CD4-positive, alpha-beta T cell treated with Interleukin-6 at 100 ng/mL for 8 hours (primary cell): ENCODE results near the gene NACC2.

ENCODE experiments used
- DNase-seq: peaks from one replicate; pipeline ENCODE4 v3.0.0-alpha.2; 2020; ENCODE audit warnings: mixed read lengths, low spot score

The NACC2 gene

DNA sequence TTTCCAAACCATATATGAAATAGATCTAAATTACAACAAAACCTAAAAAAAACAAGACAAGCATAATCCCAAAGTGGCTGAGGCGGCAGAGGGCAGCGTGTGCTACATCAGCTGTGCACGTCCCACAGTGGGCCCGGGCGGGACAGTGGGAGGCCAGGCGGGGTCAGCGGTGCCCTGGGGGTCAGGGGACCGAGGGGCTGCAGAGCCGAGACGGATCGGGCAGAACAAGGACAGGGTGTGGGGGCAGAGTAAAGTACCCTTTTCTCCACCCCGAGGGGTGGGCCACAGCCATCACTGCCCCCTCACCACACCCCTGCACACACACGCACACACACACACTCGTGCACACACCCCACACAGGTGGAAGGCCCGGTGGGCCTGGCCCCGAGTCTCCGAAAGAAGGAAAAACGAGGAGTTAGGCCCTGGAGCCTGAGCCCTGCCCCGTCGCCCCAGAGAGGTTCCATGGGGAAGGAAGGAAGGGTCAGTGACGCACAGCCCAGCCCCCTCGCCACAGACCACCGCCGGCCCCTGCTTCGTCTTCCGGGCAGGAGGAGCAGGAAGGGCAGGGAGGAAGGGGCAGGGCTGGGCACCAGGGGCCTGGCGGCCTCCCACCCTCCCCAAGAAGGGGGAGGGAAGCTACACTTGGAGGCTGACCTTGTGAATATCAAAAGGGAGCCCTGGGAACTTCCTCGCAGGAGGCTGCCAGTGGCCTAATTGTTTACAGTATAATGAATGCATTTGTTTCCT is 84.3 kb downstream of the NACC2 start:
- DNase-seq, result no peak

DNA sequence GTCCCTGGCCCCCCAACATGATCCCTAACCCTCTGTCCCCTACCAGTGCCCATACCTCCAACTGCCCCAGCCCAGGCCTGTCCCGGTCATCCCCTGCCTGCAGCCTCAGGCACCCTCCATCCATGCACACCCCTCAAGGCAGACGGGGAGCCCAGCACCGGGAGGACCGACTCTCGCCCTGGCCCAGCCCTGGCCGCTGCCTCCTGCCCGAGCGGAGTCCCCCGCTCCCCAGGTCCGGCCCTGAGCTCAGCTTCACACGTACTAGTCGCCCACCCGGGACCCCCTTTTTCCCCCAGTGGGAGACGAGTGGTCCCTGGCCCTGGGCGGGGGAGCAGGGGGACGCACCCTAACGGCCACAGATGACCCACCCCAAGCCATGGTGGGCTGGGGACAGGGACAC is 84.9 kb downstream of the NACC2 start:
- DNase-seq, result no peak

DNA sequence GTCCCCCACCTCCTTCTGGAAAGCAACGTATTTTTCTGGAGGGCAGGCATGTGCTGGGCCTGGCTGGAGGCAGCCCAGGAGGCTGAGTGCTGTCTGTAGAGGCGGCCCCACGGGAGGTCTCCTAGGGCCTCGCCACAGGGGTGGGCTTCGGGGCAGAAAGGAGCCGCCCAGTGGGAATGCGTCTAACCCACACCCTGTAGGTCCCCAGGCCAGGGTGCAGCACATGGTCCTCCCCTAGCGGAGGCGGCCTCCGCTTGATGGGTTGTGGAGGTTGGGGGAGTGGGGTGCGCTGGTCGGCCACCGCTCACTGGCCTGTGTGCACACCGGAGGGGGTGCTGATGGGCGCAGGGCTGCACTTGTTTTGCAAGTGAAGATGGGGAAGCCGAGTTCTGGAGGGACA is 85.6 kb downstream of the NACC2 start:
- no peak for DNase-seq

DNA sequence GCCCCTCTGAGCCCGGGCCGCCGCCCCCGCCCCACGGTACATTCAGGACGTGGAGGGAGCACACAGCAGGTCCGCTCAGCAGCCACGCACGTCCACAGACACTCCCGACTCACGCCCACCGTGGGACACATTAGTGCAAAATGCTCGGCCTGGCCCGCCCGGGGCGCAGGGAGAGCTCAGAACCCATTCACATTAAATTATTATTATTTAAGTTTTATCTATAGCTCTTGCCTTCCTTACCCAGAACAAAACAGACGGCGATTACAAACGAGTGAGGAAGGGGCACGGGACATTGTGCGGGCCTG is 86.4 kb downstream of the NACC2 start:
- DNase-seq, result no peak

DNA sequence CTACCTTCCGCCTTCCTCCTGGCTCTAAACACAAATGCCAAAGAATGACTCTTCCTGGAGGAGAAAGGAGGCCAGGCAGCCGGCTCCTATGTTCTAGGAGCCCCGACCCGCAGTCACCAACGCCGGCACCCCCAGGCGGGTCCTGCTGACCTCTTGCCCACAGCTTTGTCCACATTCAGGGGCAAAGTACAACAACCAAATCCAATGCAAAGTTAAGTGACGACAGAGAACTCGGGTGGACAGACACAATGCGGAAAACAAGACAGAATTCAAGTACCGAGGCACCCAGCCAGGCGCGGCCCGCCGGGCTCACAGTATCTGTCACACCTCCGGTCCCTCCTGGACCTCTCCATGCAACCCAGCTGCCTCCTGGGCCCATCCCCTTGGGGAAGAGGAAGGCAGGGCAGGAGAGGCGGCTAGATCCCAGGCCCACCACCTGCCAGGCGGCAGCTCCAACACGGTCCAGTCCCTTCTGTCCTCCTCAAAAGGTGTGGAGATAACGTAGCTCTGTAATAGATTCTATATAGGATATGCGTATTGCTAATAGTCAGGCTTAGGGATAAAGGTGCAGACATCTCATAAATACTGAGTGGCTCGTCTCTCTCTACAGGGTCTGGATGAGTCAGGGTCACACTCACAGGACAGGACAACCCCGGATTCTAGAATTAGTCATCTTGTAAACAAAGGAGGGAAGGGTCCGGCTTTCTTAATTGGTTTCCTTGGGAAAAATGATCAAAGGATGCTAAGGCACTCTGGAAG is 87.0 kb downstream of the NACC2 start:
- DNase-seq, result no peak

DNA sequence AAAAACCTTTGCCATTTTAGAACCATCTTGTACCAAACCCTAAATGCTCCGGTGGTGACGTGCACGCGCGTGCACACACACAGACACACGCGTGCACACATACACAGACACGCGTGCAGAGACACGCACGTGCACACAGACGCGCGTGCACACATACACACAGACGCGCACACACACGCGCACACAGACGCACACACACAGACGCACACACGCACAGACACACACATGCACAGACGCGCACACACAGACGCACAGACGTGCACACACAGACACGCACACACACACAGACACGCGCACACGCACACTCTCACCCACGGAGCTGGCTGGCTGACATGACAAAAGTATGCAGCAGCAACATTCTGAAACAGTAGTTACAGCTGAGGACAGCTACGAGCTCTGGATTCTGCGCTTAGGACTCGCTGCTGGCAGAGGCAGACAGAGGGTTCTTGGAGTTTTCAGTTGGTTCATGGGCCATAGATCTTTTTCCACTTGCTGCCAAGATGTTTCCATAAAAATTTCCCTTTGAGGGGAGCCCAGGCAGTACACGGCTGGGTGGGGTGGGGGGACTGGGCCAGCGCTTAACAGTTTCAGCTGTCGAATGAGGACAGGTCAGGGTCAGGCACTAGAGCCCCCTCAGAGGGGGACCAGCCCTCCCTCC is 87.7 kb downstream of the NACC2 start:
- no peak for DNase-seq

DNA sequence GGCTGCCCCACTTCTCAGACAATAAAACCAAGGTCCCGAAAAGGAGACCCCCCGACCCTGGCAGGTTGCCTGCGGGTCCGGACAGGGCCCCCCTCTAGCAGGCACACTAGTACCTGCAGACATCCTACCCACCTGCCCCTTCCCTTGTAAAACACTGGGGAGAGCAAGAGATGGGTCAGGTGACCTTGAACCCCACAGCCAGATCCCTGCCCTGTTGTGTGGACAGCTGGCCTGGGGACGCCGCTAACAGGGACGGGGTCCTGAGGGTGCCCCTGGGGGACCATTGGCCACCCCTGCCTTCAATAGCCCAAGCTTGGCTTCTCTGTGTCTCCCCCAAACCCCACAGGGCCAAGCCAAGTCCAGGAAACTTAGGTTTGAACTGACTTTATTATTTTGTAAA is 88.9 kb downstream of the NACC2 start:
- DNase-seq, result no peak

DNA sequence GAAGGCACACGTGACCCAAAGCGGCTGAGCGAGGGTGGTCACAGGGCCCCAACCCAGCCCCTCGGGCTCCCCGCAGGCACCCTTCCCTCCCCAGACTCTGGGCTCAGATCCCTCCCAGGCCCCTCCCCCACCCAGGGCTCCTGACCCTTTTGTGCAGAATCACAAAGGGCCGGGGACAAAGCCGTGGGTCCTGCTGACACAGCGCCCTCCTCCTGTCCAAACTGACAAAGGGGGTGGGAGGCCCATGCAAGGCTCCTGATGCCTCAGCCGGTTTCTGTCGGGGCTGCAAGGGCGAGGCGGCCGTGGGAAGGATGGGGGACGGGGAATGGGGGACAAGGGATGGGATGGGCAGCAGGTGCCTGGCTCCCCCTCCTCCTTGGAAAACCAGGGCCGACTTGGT is 90.4 kb downstream of the NACC2 start:
- DNase-seq, result no peak

DNA sequence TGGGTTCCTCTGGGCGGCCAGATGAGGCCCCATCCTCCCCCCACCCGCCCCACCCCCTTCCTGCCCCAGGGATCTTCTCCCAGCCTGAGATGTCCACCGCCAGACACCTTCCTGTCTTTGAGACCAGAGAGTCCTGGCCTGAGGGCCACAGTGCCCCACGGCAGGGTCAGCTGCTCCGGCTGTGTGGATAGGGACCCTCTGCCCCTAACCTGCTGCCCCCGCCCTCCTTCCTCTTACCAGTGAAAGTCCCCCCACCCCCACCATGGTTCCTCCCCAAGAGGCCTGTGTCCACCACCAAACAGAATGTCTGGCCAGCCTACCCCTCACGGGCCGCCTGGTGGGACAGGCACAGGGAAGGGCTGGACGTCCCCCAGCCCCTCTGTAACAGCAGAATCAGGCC is 90.9 kb downstream of the NACC2 start:
- no peak for DNase-seq

DNA sequence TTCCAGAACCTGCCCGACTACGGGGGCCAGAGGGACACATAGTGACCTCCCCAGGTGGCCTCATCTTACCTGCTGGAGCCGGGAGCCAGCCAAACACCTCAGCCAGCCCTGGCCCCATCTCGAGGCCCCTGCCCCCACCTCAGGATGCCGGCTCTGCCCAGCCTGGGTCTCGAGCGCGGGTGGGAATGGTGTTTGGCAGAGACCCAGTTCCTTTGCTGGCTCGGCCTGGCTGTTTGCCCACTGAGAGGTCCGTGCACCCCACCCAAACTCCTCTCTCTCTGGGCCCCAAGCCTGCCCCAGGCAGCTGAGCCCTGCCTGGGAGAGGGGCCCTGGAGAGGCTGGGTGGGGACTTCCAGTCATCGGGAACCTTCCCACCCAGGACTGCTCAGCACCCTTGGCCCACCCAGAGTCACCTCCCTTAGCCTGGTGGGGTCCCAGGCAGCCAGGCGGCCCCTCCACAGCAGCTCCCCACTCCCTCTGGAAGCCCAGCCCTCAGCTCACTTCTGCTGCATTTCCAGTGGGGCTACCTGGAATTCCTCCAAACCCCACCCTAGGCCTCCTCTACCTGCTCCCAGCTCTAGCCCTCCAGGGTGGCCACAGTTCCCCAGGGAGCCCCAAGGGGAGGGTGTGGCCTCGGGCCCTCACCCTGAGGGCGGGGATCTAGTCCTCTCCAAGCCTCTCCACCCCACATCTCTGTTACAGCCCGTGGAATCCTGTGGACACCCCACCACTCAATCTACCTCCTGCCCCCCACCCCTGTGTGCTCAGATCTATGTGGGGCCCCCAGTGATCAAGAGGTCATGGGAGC is 91.5 kb downstream of the NACC2 start:
- no peak for DNase-seq

DNA sequence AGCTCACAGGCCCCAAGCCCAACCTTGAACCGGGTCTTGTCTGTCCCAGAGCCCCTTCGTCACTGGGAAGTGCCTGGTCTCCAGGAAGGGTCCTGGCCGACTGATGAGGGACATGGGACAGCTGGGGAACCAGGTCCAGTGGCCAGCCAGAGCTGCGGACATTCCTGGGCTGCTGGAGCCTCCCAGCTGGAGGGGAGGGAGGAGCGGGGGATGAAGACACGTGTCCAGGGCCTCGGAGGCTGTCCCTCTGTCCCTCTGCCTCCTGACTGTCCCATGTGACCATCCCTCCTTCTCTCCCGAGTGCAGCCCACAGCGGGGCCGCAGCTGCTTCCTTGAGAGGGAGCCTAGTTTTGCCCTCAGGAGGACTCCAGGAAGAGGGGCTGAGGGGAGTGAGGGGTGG is 92.2 kb downstream of the NACC2 start:
- no peak for DNase-seq

DNA sequence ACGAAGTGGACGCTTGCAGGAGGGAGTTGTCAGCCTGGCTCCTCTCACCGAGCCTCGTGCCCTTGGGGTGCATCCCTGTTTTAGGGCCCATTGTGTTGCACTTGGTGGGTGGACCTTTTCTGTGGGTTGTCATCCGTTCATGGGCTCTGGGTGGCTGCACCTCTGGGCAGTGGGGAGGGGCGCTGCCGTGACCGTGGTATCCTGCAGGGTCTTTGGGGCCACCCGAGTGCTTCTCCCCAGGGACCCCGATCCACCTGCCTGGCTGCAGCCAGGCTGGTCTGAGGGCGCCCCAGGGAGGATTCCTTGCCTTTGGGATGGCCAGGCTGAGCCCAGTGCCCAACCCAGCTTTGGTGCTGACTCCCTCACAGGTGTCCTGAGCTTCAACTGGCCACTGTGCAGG is 92.9 kb downstream of the NACC2 start:
- no peak for DNase-seq

DNA sequence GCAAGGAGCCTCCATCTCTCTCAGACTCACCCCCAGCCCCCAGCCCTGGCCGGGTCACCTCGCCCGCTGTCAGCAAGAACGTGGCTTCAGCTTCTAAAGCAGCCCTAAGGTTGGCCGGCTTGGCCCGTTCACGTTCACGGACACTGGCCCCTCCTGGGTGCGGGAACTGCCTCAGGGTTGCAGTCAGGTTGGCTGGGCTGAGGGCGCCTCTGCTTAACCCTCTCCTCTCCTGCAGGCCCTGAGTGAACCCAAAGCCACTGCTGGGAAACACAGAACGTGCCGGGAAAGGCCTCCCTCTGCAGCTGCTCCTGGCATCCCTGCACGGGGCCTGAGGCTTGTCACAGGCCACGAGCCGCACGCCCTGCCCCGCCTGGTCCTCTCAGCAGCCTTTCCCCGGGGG is 93.9 kb downstream of the NACC2 start:
- DNase-seq, result no peak

DNA sequence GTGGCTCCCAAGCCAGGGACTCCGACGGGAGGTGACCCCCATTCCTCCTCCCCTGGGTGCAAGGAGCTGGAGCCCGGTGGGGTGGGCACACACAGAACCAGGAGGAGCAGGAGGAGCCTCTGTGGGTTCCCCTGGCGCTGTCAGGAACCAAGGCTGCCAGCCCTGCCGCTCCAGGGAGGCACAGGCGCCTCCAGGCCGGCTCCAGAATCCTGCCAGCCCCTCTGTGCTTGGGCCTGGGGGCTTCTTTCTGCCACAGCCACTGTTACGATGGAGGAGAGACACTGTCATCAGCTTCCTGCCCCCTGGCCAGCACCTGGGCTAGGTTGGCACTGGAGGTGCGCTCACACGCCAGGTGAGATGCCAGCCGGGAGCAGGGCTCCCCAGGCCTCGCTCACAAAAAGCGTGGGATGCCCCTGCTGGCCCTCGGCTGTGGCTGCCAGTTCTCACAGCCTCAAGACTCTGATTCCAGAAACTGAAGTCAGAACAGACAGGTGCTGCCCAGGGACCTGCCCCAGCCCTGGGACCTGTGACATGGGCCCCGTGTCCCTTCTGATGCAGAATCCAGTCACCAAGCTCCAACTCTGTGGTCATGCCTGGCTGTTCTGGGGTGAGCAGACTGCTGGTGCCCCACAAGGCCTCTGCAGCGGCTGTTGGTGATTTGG is 96.5 kb downstream of the NACC2 start:
- no peak for DNase-seq

DNA sequence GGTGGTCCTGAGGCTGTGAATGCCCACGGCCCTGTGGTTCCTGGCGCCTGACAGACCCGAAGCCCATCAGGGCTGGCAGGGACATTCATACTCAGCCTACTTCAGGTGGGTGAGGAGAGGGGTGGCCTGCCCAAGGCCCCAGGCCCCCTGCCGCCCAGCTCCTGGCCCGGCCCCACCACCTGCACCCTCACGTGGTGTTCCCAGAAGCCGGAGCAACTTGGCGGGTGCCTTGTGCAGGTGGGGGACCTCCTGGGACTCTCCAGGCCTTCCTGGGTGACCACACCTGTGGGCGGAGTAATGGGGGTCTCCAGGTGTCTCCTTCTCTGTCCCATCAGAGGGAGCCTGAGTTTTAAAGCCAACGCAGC is 97.1 kb downstream of the NACC2 start:
- DNase-seq, result no peak

DNA sequence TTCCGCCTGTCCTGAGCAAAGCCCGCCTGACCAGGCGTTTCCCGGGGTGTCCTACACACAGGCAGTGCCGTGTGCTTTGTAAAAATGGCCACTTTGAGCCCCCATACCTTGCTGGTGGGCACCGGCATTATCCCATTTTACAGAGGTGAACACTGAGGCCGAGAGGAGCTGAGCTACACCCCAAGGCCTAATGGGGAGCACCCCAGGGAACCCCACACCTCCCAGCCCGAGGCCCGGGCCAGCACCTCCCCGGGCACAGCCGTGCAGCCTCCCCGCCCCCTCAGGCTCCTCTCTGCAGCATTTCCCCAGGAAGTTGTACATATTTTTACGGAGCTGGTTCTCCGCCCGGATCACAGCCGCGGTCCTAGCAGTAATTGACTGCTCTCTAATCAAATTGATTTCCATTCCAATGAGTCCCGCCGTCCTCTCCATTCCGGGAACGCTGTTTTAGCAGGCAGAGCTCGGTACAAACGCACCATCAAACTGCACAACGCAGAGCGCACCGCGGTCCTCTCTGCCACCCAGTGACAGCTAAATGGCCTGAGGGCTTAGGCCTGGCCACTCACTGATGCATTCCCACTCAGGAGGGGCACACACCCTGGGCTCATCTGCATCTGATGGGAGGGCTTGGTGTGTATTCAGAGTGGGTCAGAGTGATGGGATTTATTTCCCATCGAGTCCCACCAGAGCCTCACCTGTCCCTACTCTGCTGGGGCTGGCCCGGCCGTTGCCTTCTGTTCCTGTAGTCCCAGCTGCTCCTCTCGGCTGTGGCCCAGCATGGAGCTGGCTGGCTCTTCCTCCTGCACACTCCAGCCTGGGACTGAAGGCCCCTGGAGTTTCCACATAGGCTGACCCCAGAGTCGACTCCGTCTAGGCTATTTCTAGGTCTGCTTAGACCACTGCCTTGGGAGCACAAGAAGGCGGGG is 97.7 kb downstream of the NACC2 start:
- no peak for DNase-seq

DNA sequence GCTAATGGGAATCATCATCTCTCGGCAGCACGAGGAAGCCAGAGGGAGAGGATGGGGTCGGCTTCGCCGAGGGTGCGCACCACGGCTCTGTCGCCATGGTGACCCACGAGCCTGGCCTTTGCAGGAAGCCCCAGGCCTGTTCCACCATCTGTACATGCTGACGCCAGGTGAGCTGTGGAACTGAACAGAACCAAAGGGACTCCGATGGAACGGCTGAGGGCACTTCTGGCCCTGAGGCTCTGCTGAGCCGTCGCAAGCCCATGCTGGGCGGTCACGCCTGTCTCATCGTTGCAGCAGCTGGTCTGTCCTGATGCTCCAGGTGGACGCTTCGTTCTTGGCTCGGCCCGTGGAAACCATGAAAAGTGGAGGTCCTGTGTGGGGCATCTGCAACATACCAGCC is 99.3 kb downstream of the NACC2 start:
- no peak for DNase-seq

DNA sequence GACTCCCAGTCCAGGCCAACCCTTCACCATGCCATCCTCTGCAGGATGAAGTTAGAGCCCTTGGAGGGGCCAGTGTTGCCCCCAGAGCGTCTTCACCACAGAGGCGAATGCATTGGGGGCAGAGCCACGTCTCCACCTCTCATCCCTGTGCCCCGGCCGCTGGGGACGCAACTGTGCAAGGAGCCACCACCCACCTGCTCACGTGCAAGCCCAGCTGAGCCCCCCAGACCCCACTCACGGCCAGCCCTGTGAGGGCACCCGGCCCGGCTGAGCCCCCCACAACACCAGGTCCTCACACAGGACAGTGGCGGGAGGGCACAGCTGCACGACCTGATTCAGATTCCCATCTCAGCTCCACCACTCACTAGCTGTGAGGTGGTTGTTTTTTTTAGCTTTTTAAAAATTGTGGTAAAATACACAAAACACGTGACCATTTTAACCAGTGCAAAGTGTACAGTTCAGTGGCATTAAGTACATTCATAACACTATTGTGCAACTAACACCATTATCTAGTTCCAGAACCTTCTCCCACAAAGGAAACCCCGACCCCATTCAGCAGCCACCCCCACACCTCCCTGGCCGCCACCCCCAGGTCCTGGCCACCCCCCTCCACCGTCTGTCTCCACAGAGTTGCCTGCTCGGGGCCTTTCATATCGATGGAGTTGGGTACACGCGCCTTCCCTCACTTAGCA is 100.4 kb downstream of the NACC2 start:
- DNase-seq, result no peak

DNA sequence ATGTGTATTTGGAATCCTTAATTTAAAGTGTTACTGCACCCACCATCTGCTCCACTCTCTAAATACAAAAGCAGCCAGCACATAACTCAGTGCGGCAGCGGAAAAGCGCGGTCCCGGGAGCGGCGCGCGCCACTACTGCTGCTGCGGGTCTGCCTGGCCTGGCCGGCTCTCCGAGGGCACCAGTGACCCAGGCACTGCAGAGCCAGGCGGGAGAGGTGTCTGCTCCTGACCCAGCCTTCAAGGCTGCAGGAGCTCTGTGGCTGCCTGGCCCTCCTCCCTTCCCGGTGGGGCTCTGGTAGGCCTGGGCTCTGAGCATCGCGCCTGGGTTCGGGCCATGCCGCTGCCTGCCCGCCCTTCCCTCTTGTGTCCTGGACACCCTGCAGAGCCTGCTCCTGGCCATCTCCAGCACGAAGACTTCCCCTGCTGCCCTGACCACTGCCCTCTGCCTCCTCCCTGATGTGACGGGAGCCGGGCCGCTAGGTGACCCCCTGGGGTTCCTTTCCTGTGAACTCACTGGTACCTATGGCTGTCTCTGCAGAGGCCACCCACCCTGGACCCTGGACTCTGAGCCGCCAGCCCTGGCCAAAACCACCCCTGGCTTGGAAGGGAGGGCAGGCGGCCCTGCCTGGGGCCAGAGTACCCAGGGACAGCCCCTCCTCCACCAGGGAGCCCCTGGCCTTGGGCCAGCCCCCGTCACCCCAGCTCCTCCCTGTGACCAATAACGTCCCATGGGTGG is 101.2 kb downstream of the NACC2 start:
- no peak for DNase-seq

DNA sequence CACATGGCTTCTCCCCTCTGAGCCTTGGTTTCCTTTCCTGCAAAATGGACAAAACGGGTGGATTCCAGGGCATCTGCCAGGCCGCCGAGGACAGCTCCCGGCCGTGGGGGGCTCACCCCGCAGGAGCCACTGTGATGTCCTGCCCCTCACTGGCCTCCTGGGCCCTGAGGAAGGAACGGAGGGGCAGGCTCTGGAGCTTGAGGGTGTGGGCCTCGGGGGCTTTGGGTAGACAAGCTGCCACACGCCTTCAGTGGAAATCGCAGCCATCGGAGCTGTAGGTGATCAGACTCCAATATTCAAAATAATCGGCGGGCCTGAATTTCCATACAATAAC is 101.7 kb downstream of the NACC2 start:
- no peak for DNase-seq
